ENCODE measurements around the gene RALGDS.
"Not testable (repeated sequence)": the region's sequence is repeated elsewhere in the genome, so short reads cannot be mapped to it uniquely, and the experiment has no call there.

DNA sequence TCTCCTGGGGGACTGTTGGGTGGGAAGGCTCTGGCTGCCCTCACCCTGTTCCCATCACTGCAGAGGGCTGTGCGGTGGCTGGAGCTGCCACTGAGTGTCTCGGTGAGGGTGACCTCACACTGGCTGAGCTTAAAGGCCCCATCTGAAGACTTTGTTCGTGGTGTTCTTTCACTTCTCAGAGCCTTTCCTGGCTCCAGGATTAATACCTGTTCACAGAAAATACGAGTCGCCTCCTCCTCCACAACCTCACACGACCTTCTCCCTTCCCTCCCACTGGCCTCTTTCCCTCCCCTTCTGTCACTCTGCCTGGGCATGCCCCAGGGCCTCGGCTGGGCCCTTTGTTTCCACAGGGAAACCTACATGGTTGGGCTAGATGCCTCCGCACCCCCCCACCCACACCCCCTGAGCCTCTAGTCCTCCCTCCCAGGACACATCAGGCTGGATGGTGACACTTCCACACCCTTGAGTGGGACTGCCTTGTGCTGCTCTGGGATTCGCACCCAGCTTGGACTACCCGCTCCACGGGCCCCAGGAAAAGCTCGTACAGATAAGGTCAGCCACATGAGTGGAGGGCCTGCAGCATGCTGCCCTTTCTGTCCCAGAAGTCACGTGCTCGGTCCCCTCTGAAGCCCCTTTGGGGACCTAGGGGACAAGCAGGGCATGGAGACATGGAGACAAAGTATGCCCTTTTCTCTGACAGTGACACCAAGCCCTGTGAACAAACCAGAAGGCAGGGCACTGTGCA is 59.8 kb downstream of the RALGDS start:
- TF ChIP-seq HOXD1 (CRISPR knock-in tag; IDR thresholded peaks at IDR 0.05); CHD4 (IDR thresholded peaks at IDR 0.05; ENCODE audit: borderline replicate concordance, low read length); TBL1XR1 (IDR thresholded peaks at IDR 0.05; ENCODE audit: borderline replicate concordance, low read length, partially characterized antibody); EZH2 (conservative IDR thresholded peaks at IDR 0.05; ENCODE audit: low read depth, low read length); U2AF2 (IDR thresholded peaks at IDR 0.05; ENCODE audit: low read depth, low read length); ZSCAN30 (CRISPR knock-in tag; IDR thresholded peaks at IDR 0.05): not testable (repeated sequence)
